K562 (cell line): ENCODE data around the gene TTC31. TPM values are rescaled to one million over a fixed set of nuclear protein-coding genes. Genes with fewer than 3 reads are reported as not detected.

ENCODE experiments used
- ATAC-seq: fragments of 200-7000 bp; cut with Tn5 transposase; 3 replicates; pipeline ENCODE4 v1.9.1; 2020; ENCODE audit warnings: moderate library complexity
- BruUV-seq: library from RNA; stranded (reverse); fragments of 400-500 nt; replicated peaks from 2 replicates; lab custom pipeline; 2021; lab: Mats Ljungman, UMichigan
- CTCF ChIA-PET: fragments of 300-600 bp; formaldehyde crosslinking; extraction: SDS; loops from one replicate; lab custom pipeline; 2021; ENCODE audit warnings: low intra/inter-chr PET ratio; lab: Yijun Ruan, JAX
- POLR2A ChIA-PET: fragments of 300-600, 350-650 bp; sonication (Branson Sonifier 250); formaldehyde crosslinking; extraction: SDS; loops from one replicate; lab custom pipeline; 2021; ENCODE audit warnings: antibody characterized with exemption, inconsistent platforms; lab: Yijun Ruan, JAX
- DNase-seq, 4 experiments: peaks; one replicate each; pipeline versions ENCODE4 v3.0.0 to v3.0.0-alpha.2; 2011 to 2018; ENCODE audit warnings: low spot score in 3 of 4, mixed read lengths in 3 of 4; ENCODE audit errors: extremely low read depth in 1 of 4
- FAIRE-seq: peaks from 2 replicates; lab custom pipeline; 2011; peaks lifted over from hg19 to GRCh38; lab: Jason Lieb, UNC
- H2AFZ ChIP-seq: 2 replicates; pipeline ENCODE4 v1.6.0; 2011; ENCODE audit warnings: low read depth, low read length, control low read depth, inconsistent platforms
- H3K27ac ChIP-seq: fragments of 200-600 bp; 3 replicates; pipeline ENCODE4 v1.8.0; 2011; ENCODE audit warnings: low read depth, mild to moderate bottlenecking, control low read depth, inconsistent platforms, low read length, moderate library complexity, mixed read lengths; ENCODE audit errors: extremely low read depth
- H3K27me3 ChIP-seq, 2 experiments: fragments of 300-600 bp in 1 of 2; 2 replicates in 1 of 2; 3 replicates in 1 of 2; pipeline versions ENCODE4 v1.6.0 to v1.8.0; 2011; ENCODE audit warnings: inconsistent platforms in 2 of 2, low read length in 2 of 2, mild to moderate bottlenecking in 1 of 2, mixed read lengths in 1 of 2, moderate library complexity in 1 of 2; ENCODE audit not compliant: control insufficient read depth in 2 of 2, insufficient read depth in 2 of 2
- H3K36me3 ChIP-seq: fragments of 300-600 bp; 3 replicates; pipeline ENCODE4 v1.8.0; 2011; ENCODE audit warnings: mild to moderate bottlenecking, low read length, inconsistent platforms; ENCODE audit not compliant: control insufficient read depth, insufficient read depth
- H3K4me1 ChIP-seq, 2 experiments: fragments of 200-600 bp in 1 of 2; replicated peaks in 1 of 2; 2 replicates in 1 of 2; 3 replicates in 1 of 2; pipeline versions ENCODE4 v1.5.1 to v1.8.0; 2011; ENCODE audit warnings: inconsistent platforms in 2 of 2, low read length in 2 of 2, mild to moderate bottlenecking in 1 of 2, mixed read lengths in 1 of 2, moderate library complexity in 1 of 2; ENCODE audit not compliant: control insufficient read depth in 2 of 2, insufficient read depth in 2 of 2
- H3K4me2 ChIP-seq: 2 replicates; pipeline ENCODE4 v1.6.1; 2011; ENCODE audit warnings: low read length, control low read depth, inconsistent platforms, mixed read lengths; ENCODE audit not compliant: insufficient read depth
- H3K4me3 ChIP-seq: fragments of 200-600 bp; sonication (generic), shearing (Covaris generic); 2 replicates; pipeline ENCODE4 v1.5.1; 2016; ENCODE audit warnings: control low read depth, inconsistent platforms
- H3K79me2 ChIP-seq: fragments of 200-600 bp; 3 replicates; pipeline ENCODE4 v1.8.0; 2011; ENCODE audit warnings: low read length, inconsistent platforms; ENCODE audit not compliant: control insufficient read depth, insufficient read depth
- H3K9ac ChIP-seq, 2 experiments: 2 replicates each; pipeline versions ENCODE4 v1.6.0 to v1.6.1; 2011; ENCODE audit warnings: low read depth in 2 of 2, low read length in 2 of 2, control low read depth in 1 of 2, inconsistent platforms in 1 of 2, mild to moderate bottlenecking in 1 of 2, mixed read lengths in 1 of 2; ENCODE audit not compliant: insufficient read depth in 1 of 2
- H3K9me1 ChIP-seq: one replicate; pipeline ENCODE4 v1.6.0; 2011; ENCODE audit warnings: inconsistent platforms, mild to moderate bottlenecking, low read length, moderate library complexity; ENCODE audit not compliant: control insufficient read depth, insufficient read depth
- H3K9me3 ChIP-seq: replicated peaks from 2 replicates; pipeline ENCODE4 v1.5.1; 2011; ENCODE audit warnings: low read depth, low read length, inconsistent platforms; ENCODE audit not compliant: control insufficient read depth, insufficient read depth
- H4K20me1 ChIP-seq: replicated peaks from 2 replicates; pipeline ENCODE4 v1.6.1; 2011; ENCODE audit warnings: low read length, inconsistent platforms, mixed read lengths; ENCODE audit not compliant: control insufficient read depth, insufficient read depth
- BRD4 ChIP-seq: fragments of 200-600 bp; sonication (generic); IDR thresholded peaks from 2 replicates; pipeline ENCODE4 v1.6.1; 2017; ENCODE audit warnings: inconsistent platforms
- E2F6 ChIP-seq, 2 experiments: IDR thresholded peaks; 2 replicates each; pipeline ENCODE4 v1.6.1; 2011; ENCODE audit warnings: borderline replicate concordance in 1 of 2, control low read depth in 1 of 2, low read depth in 1 of 2, low read length in 1 of 2, mild to moderate bottlenecking in 1 of 2, mixed read lengths in 1 of 2, moderate library complexity in 1 of 2; ENCODE audit not compliant: insufficient read depth in 1 of 2, insufficient read length in 1 of 2, poor library complexity in 1 of 2, severe bottlenecking in 1 of 2; ENCODE audit errors: extremely low read depth in 1 of 2
- HLTF ChIP-seq: fragments of 450-650 bp; IDR thresholded peaks from 2 replicates; pipeline ENCODE4 v1.6.1; 2016
- MAX ChIP-seq: sonication (generic); formaldehyde crosslinking; IDR thresholded peaks from 2 replicates; pipeline ENCODE4 v1.9.0; 2022; ENCODE audit warnings: mild to moderate bottlenecking, missing genetic modification reagents
- RERE ChIP-seq: sonication (generic); formaldehyde crosslinking; IDR thresholded peaks from 2 replicates; pipeline ENCODE4 v1.8.0; 2023; ENCODE audit warnings: missing genetic modification reagents, mild to moderate bottlenecking, borderline replicate concordance
- SNRNP70 ChIP-seq: fragments of 200-400 bp; formaldehyde crosslinking; optimal IDR thresholded peaks from 2 replicates; pipeline ENCODE3; 2017; ENCODE audit warnings: low read depth, low read length
- STAT6 ChIP-seq: sonication (generic); formaldehyde crosslinking; IDR thresholded peaks from 2 replicates; pipeline ENCODE4 v1.8.1; 2023; ENCODE audit warnings: mild to moderate bottlenecking, missing genetic modification reagents
- ZNF644 ChIP-seq: fragments of 200-800 bp; sonication (Bioruptor generic); IDR thresholded peaks from 2 replicates; pipeline ENCODE4 v1.6.1; 2016; ENCODE audit warnings: low read depth, missing genetic modification characterization, missing compliant biosample characterization
- ZNF699 ChIP-seq: fragments of 250-450 bp; sonication (Bioruptor Pico); IDR thresholded peaks from 2 replicates; pipeline ENCODE4 v1.8.0; 2021; ENCODE audit warnings: mild to moderate bottlenecking, moderate library complexity; ENCODE audit not compliant: insufficient replicate concordance
- WGBS: fragments of 100-300 bp; shearing (Covaris generic); methylation state at CpG from one replicate; pipeline ENCODE4 v1.1.6; 2016; ENCODE audit warnings: low coverage, mixed read lengths; ENCODE audit not compliant: insufficient coverage; ENCODE audit errors: missing lambda C conversion rate; 5-methylcytosine and 5-hydroxymethylcytosine counted together
- in situ Hi-C: fragments of 300-500 bp; cut with MboI; formaldehyde crosslinking; loops from 4 replicates; pipeline ENCODE4 v1.15.0; 2018; ENCODE audit warnings: inconsistent platforms, mixed read lengths
- intact Hi-C: fragments of 100-400 bp; cut with micrococcal nuclease; formaldehyde crosslinking; loops from 2 replicates; pipeline ENCODE4 v1.14.2; 2022
- polyA plus RNA-seq, 8 experiments: library from polyadenylated mRNA; depleted of rRNA in 4 of 8; stranded (reverse) in 5 of 8; unstranded in 3 of 8; fragments of >200 nt; fragmentation: Nextera tagmentation in 2 of 8; fragmentation: Illumina TruSeq in 1 of 8; extraction: Ambion mirVana in 2 of 8; extraction: Trizol in 1 of 8; gene quantifications; 2 replicates each; pipeline versions ENCODE4 v1.2.1 to v1.2.3, GENCODE V29; 2011 to 2014; ENCODE audit warnings: inconsistent platforms in 1 of 8, missing spikeins in 1 of 8
- total RNA-seq, 7 experiments: library from RNA; depleted of rRNA in 6 of 7; stranded (reverse); fragments of >200 nt in 6 of 7; fragmentation: Illumina TruSeq in 2 of 7; extraction: Trizol in 2 of 7; gene quantifications; 2 replicates each; pipeline versions ENCODE4 v1.2.1 to v1.2.3, GENCODE V29; 2011 to 2021; ENCODE audit warnings: low replicate concordance in 1 of 7

TTC31 gene
- total and polyA plus RNA-seq, 9 of the 15 experiments (the other 6 are each of a cell fraction or from before 2014, with no cell fraction given), result 4.7 to 30.5 (median 15.9) TPM

- Histone ChIP-seq H3K9me3 (no peaks in the 10 kb centered on the region), H3K9me1 (peaks cover 3% of the 10 kb centered on the region), H2AFZ (peak within 1 kb of the TSS; percentile 89), H3K27ac (peak within 1 kb of the TSS; percentile 94), H3K79me2 (peaks cover 52% of the 10 kb centered on the region), H3K9ac (peak within 1 kb of the TSS; percentile 95 to 97), H3K4me2 (peak within 1 kb of the TSS; percentile 97), H3K36me3 (peaks cover 65% of the 10 kb centered on the region), H4K20me1 (peaks cover 5% of the 10 kb centered on the region; the same call in 1 of the 2 replicates), H3K27me3 (no peaks in the 10 kb centered on the region), H3K4me3 (peak within 1 kb of the TSS; percentile 96), H3K4me1 (peaks cover 28 to 35% of the 10 kb centered on the region in 2 experiments)
- in situ Hi-C loops (no loop called here), intact Hi-C loops (loop anchor here (1.0 to 5.0 kb wide), 6 partner anchors 22 to 277 kb away; partner anchors contain the start of genes CCDC142, DOK1, PCGF1 and TTC31)
- no TSS peak for BruUV-seq
- peak; percentile 96 for FAIRE-seq
- peak; percentile 94 for ATAC-seq
- CTCF ChIA-PET, result interaction anchor here (0.7 to 1.5 kb wide), 2 partner anchors 58 to 183 kb away, joined by 3 to 4 read pairs; no protein-coding TSS in a partner anchor
- DNase-seq, result peak; percentile 89 to 99 (median 95)
- WGBS, result 1% methylated on average over 60 of the region's 87 CpGs
- POLR2A ChIA-PET, result interaction anchor here (0.6 to 3.9 kb wide), 20 partner anchors 9 to 379 kb away, joined by 3 to 25 read pairs (median 4); partner anchors contain the start of genes CCDC142, MRPL53 and TTC31
- TF ChIP-seq SNRNP70, result no peak
- TF ChIP-seq MAX (CRISPR knock-in tag), result peak; percentile 38
- no peak for TF ChIP-seq RERE (CRISPR knock-in tag)
- peak; percentile 67; the same call in 1 of the 2 replicates for TF ChIP-seq HLTF
- TF ChIP-seq ZNF644 (tag), result peak; percentile 81; the same call in 1 of the 2 replicates
- peak; percentile 72; the same call in 1 of the 2 replicates for TF ChIP-seq BRD4
- TF ChIP-seq STAT6 (CRISPR knock-in tag), result no peak
- no peak for TF ChIP-seq ZNF699 (CRISPR knock-in tag)
- TF ChIP-seq E2F6 (IDR thresholded peaks at IDR 0.05; ENCODE audit: borderline replicate concordance in 1 of 2, extremely low read depth in 1 of 2, insufficient read depth in 1 of 2, insufficient read length in 1 of 2, low read depth in 1 of 2, low read length in 1 of 2, poor library complexity in 1 of 2, severe bottlenecking in 1 of 2), result peak; percentile 42 to 45
Observed at GRCh38 chr2:74529357-74530238, 46.7 kb downstream of the TTC31 start, which contains the start of the genes AUP1 and HTRA2. Gene AUP1 (minus strand): TSS chr2:74529706. CDS start chr2:74529629, 77 bp downstream. Gene HTRA2 (plus strand): TSS chr2:74529933. CDS start chr2:74530007, 74 bp downstream.
